Measurements from ENCODE around the gene IFT57.

The IFT57 gene

DNA sequence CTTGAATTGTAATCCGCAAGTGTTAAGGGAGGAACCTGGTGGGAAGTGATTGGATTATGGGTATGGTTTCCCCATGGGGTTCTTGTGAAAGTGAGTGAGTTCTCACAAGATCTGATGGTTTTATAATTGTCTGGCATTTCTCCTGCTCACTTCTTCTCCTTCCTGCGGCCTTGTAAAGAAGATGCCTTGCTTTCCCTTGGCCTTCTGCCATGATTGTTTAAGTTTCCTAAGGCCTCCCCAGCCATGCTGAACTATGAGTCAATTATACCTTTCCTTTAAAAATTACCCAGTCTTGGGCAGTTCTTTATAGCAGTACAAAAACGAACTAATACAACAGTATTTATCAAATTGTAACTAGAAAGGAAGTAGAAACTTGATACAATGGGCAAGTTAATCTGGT, 31.9 kb downstream of the IFT57 start:
- Histone ChIP-seq H3K27me3 (ENCODE audit: insufficient read depth, poor library complexity, severe bottlenecking) (no peaks in the 10 kb centered on the region), H3K4me3 (replicated peaks; ENCODE audit: insufficient read depth, low read length) (no peak overlapping the region), H3K27ac (replicated peaks) (no peak overlapping the region)
- no peak for TF ChIP-seq SPI1 (IDR thresholded peaks at IDR 0.05; ENCODE audit: borderline replicate concordance, low read depth)
- no peak for DNase-seq (ENCODE audit: low read depth in 1 of 2, low spot score in 1 of 2)

DNA sequence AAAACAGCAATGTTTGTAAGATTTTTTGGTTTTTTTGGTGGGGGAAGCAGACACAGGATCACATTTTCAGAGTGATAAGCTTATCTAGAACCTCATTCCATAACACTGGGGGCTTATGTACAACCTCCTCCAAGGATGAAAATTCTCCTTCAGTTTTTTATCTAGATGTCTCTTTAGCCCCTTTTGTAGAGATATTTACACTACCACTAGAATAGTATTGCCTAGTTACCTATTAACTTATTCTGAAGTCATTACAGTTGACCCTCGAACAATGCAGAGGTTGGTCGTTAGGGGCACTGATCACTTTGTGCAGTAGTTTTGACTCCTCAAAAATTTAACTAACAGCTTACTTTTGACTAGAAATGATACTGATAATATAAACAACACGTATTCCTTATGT, 32.8 kb downstream of the IFT57 start:
- no peak for DNase-seq (ENCODE audit: low read depth in 1 of 2, low spot score in 1 of 2)
- no peak for TF ChIP-seq GABPA (IDR thresholded peaks at IDR 0.05; ENCODE audit: low read depth)
- TF ChIP-seq, protein P1, sequence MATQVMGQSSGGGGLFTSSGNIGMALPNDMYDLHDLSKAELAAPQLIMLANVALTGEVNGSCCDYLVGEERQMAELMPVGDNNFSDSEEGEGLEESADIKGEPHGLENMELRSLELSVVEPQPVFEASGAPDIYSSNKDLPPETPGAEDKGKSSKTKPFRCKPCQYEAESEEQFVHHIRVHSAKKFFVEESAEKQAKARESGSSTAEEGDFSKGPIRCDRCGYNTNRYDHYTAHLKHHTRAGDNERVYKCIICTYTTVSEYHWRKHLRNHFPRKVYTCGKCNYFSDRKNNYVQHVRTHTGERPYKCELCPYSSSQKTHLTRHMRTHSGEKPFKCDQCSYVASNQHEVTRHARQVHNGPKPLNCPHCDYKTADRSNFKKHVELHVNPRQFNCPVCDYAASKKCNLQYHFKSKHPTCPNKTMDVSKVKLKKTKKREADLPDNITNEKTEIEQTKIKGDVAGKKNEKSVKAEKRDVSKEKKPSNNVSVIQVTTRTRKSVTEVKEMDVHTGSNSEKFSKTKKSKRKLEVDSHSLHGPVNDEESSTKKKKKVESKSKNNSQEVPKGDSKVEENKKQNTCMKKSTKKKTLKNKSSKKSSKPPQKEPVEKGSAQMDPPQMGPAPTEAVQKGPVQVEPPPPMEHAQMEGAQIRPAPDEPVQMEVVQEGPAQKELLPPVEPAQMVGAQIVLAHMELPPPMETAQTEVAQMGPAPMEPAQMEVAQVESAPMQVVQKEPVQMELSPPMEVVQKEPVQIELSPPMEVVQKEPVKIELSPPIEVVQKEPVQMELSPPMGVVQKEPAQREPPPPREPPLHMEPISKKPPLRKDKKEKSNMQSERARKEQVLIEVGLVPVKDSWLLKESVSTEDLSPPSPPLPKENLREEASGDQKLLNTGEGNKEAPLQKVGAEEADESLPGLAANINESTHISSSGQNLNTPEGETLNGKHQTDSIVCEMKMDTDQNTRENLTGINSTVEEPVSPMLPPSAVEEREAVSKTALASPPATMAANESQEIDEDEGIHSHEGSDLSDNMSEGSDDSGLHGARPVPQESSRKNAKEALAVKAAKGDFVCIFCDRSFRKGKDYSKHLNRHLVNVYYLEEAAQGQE (IDR thresholded peaks at IDR 0.05; ENCODE audit: insufficient replicate concordance, low read depth): no peak
- no peak for TF ChIP-seq CTCF (IDR thresholded peaks at IDR 0.05; ENCODE audit: insufficient read depth, low read length)
- no peak for TF ChIP-seq SPI1 (IDR thresholded peaks at IDR 0.05; ENCODE audit: borderline replicate concordance, low read depth)
- no peak for TF ChIP-seq POLR2AphosphoS5 (IDR thresholded peaks at IDR 0.05; ENCODE audit: low read depth)
- H3K27me3 ChIP-seq (ENCODE audit: insufficient read depth, poor library complexity, severe bottlenecking): no peaks in the 10 kb centered on the region
- H3K4me3 ChIP-seq (replicated peaks; ENCODE audit: insufficient read depth, low read length): no peak overlapping the region
- no peak overlapping the region for H3K27ac ChIP-seq (replicated peaks)

DNA sequence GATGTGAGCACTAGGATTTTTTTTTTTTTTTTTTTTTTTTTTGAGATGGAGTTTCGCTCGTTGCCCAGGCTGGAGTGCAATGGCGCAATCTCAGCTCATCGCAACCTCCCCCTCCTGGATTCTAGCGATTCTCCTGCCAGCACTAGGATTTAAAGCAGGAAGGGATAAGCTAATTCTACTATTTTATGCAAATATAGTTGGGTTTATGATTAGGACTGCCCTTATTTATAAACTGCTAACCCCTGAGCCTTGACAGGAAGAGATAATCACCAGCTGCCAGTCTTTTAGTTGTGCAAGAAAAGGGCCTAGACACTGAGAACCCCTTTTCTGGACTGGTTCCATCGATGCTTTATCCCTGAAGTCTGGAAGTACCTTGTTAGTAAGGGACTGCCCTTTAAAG, 36.7 kb downstream of the IFT57 start:
- H3K4me3 ChIP-seq (replicated peaks; ENCODE audit: insufficient read depth, low read length): no peak overlapping the region
- H3K27me3 ChIP-seq (ENCODE audit: insufficient read depth, poor library complexity, severe bottlenecking): no peaks in the 10 kb centered on the region
- no peak overlapping the region for H3K27ac ChIP-seq (replicated peaks)
- TF ChIP-seq POLR2AphosphoS5 (IDR thresholded peaks at IDR 0.05; ENCODE audit: low read depth) (no peak), SPI1 (IDR thresholded peaks at IDR 0.05; ENCODE audit: borderline replicate concordance, low read depth) (no peak), CTCF (IDR thresholded peaks at IDR 0.05; ENCODE audit: insufficient read depth, low read length) (no peak), GABPA (IDR thresholded peaks at IDR 0.05; ENCODE audit: low read depth) (no peak)
- TF ChIP-seq, protein P1 (IDR thresholded peaks at IDR 0.05; ENCODE audit: insufficient replicate concordance, low read depth): no peak
- DNase-seq (ENCODE audit: low read depth in 1 of 2, low spot score in 1 of 2): no peak

DNA sequence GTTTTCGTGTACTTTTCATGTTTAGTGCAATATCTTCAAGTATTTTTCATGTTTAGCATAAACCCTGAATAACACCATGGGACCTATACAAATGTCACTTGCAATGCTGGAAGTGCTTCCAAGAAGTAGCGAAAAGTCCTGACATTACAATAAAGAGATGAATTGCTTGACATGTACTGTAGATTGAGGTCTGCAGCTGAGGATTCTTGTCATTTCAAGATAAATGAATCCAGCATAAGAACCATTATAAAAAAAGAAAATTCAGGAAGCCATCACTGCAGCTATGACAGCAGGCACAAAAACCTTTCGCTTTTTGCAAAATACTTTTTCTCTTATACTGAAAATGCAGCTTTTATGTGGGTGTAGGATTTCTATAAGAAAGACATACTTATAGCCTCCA, 37.4 kb downstream of the IFT57 start:
- TF ChIP-seq SPI1 (IDR thresholded peaks at IDR 0.05; ENCODE audit: borderline replicate concordance, low read depth) (no peak), POLR2AphosphoS5 (IDR thresholded peaks at IDR 0.05; ENCODE audit: low read depth) (no peak)
- no peak for DNase-seq (ENCODE audit: low read depth in 1 of 2, low spot score in 1 of 2)
- no peak overlapping the region for H3K27ac ChIP-seq (replicated peaks)
- no peaks in the 10 kb centered on the region for H3K27me3 ChIP-seq (ENCODE audit: insufficient read depth, poor library complexity, severe bottlenecking)
- H3K4me3 ChIP-seq (replicated peaks; ENCODE audit: insufficient read depth, low read length): no peak overlapping the region

DNA sequence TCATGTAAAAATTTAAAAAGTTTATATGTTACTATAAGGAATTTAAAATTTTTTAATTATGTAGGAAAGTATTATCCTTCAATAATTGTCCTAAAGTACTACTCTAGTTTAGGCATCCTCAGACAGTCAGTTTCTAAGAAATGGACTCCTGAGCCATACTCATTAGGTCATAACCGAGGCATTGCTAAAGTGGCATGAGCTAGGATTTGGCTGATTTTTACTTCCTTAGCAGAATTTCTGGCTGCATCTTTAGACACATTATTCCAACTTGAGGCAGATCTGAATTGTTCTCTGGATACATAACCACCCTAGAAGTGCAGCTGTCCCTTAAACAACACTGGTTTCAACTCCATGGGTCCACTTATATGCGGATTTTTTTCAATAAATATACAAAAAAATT, 38.3 kb downstream of the IFT57 start:
- no peaks in the 10 kb centered on the region for H3K27me3 ChIP-seq (ENCODE audit: insufficient read depth, poor library complexity, severe bottlenecking)
- no peak for DNase-seq (ENCODE audit: low read depth in 1 of 2, low spot score in 1 of 2)

More for the DNA sequence above, 38.3 kb downstream of the IFT57 start:
- TF ChIP-seq, protein P1 (IDR thresholded peaks at IDR 0.05; ENCODE audit: insufficient replicate concordance, low read depth): no peak
- TF ChIP-seq GABPA (IDR thresholded peaks at IDR 0.05; ENCODE audit: low read depth) (no peak), CTCF (IDR thresholded peaks at IDR 0.05; ENCODE audit: insufficient read depth, low read length) (no peak), SPI1 (IDR thresholded peaks at IDR 0.05; ENCODE audit: borderline replicate concordance, low read depth) (no peak), POLR2AphosphoS5 (IDR thresholded peaks at IDR 0.05; ENCODE audit: low read depth) (no peak)
- Histone ChIP-seq H3K4me3 (replicated peaks; ENCODE audit: insufficient read depth, low read length) (no peak overlapping the region), H3K27ac (replicated peaks) (no peak overlapping the region)

Data from HL-60 (cell line).